SK-N-SH (cell line): ENCODE data around the gene C10orf120. TPM values are rescaled to one million over a fixed set of nuclear protein-coding genes. Genes with fewer than 3 reads are reported as not detected.

ENCODE experiments used
- CTCF ChIA-PET: fragments of 300-600, 350-600 bp; formaldehyde crosslinking; extraction: SDS; loops from one replicate; lab custom pipeline; 2021; lab: Yijun Ruan, JAX
- POLR2A ChIA-PET: fragments of 350-600 bp; sonication (Branson Sonifier 250); formaldehyde crosslinking; extraction: SDS; loops from one replicate; lab custom pipeline; 2020; ENCODE audit warnings: antibody characterized with exemption, inconsistent platforms; lab: Yijun Ruan, JAX
- DNase-seq: peaks from one replicate; pipeline ENCODE4 v3.0.0; 2012
- H2AFZ ChIP-seq: fragments of 200-600 bp; sonication (generic); 2 replicates; pipeline ENCODE4 v1.8.1; 2016; ENCODE audit warnings: antibody characterized with exemption, mild to moderate bottlenecking, low read depth
- H3F3A ChIP-seq: fragments of 200-600 bp; sonication (generic); replicated peaks from 2 replicates; pipeline ENCODE3; 2016; ENCODE audit warnings: antibody characterized with exemption, mild to moderate bottlenecking; ENCODE audit not compliant: insufficient read depth
- H3K27ac ChIP-seq, 2 experiments: fragments of 200-500 bp in 1 of 2; fragments of 200-600 bp in 1 of 2; sonication (Bioruptor generic) in 1 of 2; sonication (generic), shearing (Covaris generic) in 1 of 2; 2 replicates each; pipeline versions ENCODE4 v1.5.1 to v1.6.1; 2014 to 2016; ENCODE audit warnings: low read depth in 2 of 2, inconsistent platforms in 1 of 2, low read length in 1 of 2, mild to moderate bottlenecking in 1 of 2, mixed read lengths in 1 of 2
- H3K27me3 ChIP-seq: fragments of 200-600 bp; sonication (generic), shearing (Covaris generic); 2 replicates; pipeline ENCODE4 v1.6.1; 2016; ENCODE audit warnings: mixed run types; ENCODE audit not compliant: insufficient read depth
- H3K36me3 ChIP-seq, 2 experiments: fragments of 200-500 bp in 1 of 2; fragments of 200-600 bp in 1 of 2; sonication (Bioruptor generic) in 1 of 2; sonication (generic) in 1 of 2; replicated peaks in 1 of 2; 2 replicates each; pipeline versions ENCODE3 to v1.5.1; 2014 to 2016; ENCODE audit warnings: low read length in 1 of 2, mild to moderate bottlenecking in 1 of 2; ENCODE audit not compliant: insufficient read depth in 2 of 2, control insufficient read depth in 1 of 2
- H3K4me1 ChIP-seq, 2 experiments: fragments of 200-500 bp in 1 of 2; fragments of 200-600 bp in 1 of 2; sonication (Bioruptor generic) in 1 of 2; sonication (generic), shearing (Covaris generic) in 1 of 2; 2 replicates each; pipeline versions ENCODE4 v1.5.1 to v1.6.1; 2014 to 2016; ENCODE audit warnings: low read depth in 1 of 2, low read length in 1 of 2, mixed run types in 1 of 2; ENCODE audit not compliant: insufficient read depth in 2 of 2, control insufficient read depth in 1 of 2
- H3K4me2 ChIP-seq: fragments of 200-600 bp; sonication (generic), shearing (Covaris generic); 2 replicates; pipeline ENCODE4 v1.6.1; 2017; ENCODE audit warnings: mixed run types
- H3K4me3 ChIP-seq, 2 experiments: fragments of 200-500 bp in 1 of 2; fragments of 200-600 bp in 1 of 2; sonication (Bioruptor generic) in 1 of 2; sonication (generic), shearing (Covaris generic) in 1 of 2; 2 replicates each; pipeline versions ENCODE4 v1.5.1 to v1.8.1; 2014 to 2016; ENCODE audit warnings: low read depth in 2 of 2, inconsistent platforms in 1 of 2, low read length in 1 of 2, mild to moderate bottlenecking in 1 of 2, mixed read lengths in 1 of 2, moderate library complexity in 1 of 2
- H3K79me2 ChIP-seq: fragments of 200-600 bp; sonication (generic); 2 replicates; pipeline ENCODE4 v1.8.1; 2017; ENCODE audit warnings: mild to moderate bottlenecking; ENCODE audit not compliant: insufficient read depth
- H3K9ac ChIP-seq: fragments of 200-600 bp; sonication (generic); 2 replicates; pipeline ENCODE4 v1.6.1; 2017; ENCODE audit warnings: mixed run types
- H3K9me2 ChIP-seq: fragments of 200-600 bp; sonication (generic); 2 replicates; pipeline ENCODE4 v1.6.1; 2017; ENCODE audit warnings: mixed run types
- H3K9me3 ChIP-seq: fragments of 200-600 bp; sonication (generic); 2 replicates; pipeline ENCODE4 v1.6.1; 2017; ENCODE audit warnings: mixed run types, mild to moderate bottlenecking, moderate library complexity
- H4K20me1 ChIP-seq: fragments of 200-600 bp; sonication (generic); 2 replicates; pipeline ENCODE4 v1.6.1; 2017; ENCODE audit warnings: mild to moderate bottlenecking, mixed run types; ENCODE audit not compliant: insufficient read depth
- RAD21 ChIP-seq: IDR thresholded peaks from 2 replicates; pipeline ENCODE4 v1.6.1; 2012; ENCODE audit warnings: mild to moderate bottlenecking, low read length
- SMC3 ChIP-seq: IDR thresholded peaks from 2 replicates; pipeline ENCODE4 v1.6.1; 2012; ENCODE audit warnings: low read depth, low read length, improper control_type of control experiment
- YY1 ChIP-seq: IDR thresholded peaks from 2 replicates; pipeline ENCODE4 v1.4.0; 2012; ENCODE audit warnings: low read depth, mild to moderate bottlenecking
- WGBS: methylation state at CpG from one replicate; pipeline ENCODE4 v1.1.6; 2017; ENCODE audit warnings: low lambda C conversion rate; 5-methylcytosine and 5-hydroxymethylcytosine counted together
- polyA plus RNA-seq, 3 experiments: library from polyadenylated mRNA; depleted of rRNA; stranded (reverse); fragments of >200 nt; gene quantifications; 2 replicates each; pipeline ENCODE4 v1.2.3, GENCODE V29; 2012
- TF ChIP-seq, protein P1 (sequence below): fragments of 150-350 bp; IDR thresholded peaks from 2 replicates; pipeline ENCODE4 v1.6.1; 2016; ENCODE audit warnings: mild to moderate bottlenecking, low read depth, low read length
- TF ChIP-seq, protein P2 (sequence below): fragments of 200-600 bp; sonication (generic); IDR thresholded peaks from 2 replicates; pipeline ENCODE4 v1.6.1; 2017; ENCODE audit warnings: antibody characterized with exemption, mild to moderate bottlenecking, moderate library complexity

The C10orf120 gene
- polyA plus RNA-seq, 1 of the 3 experiments (the other 2 are of a cell fraction), result not detected

DNA sequence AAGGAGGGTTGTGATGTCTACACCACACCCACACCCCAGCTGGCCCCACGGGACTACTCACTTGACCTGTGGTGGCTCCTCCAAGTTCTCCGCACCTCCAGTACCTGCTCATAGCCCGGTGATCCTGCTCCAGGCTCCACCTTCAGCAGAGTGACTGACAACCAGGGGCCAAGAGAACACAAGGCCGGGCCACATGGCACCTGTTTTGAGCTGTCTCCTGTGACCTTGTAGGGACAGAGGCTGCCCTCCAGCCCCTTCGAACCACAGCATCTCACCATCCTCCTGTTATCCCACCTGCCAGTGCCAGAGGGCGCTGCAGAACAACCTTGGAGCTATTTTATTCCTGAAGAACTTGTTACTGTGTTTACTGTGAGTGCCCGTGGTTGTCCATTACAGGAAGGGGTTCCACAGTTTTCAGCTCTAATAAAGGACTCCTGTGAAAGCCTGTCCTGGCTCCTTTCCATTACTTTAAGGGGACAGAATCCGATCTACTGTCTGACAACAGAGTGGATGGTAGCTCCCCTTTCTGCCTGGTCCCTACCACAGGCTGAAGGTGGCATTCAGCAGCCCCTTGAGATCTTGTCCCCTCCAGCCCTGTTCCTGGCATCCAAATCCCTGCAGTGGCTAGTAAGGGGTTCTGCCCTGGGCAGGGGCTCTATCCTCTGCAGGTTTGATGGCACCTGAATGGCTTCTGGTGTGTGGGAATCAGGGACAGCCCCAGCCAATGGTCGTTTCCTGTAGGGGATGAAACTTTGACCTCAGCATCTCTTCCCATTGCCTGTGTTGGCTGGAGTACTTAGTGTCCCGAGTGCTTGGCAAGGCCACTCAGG is 50.8 kb downstream of the C10orf120 start:
- no peaks in the 10 kb centered on the region for H4K20me1 ChIP-seq
- no peaks in the 10 kb centered on the region for H3K27me3 ChIP-seq
- ChIA-PET CTCF (interaction anchor here (0.6 to 4.6 kb wide), 37 partner anchors 8 to 911 kb away, joined by 3 to 42 read pairs (median 4); partner anchors contain the start of genes C10orf120 and PSTK), POLR2A (no interaction called here)
- no peak overlapping the region for H2AFZ ChIP-seq
- 2% methylated on average over 8 of the region's 10 CpGs for WGBS
- no peaks in the 10 kb centered on the region for H3F3A ChIP-seq
- H3K9ac ChIP-seq, result no peak overlapping the region
- H3K36me3 ChIP-seq, result no peaks in the 10 kb centered on the region
- peak; percentile 70 for DNase-seq
- H3K4me1 ChIP-seq, result no peaks in the 10 kb centered on the region
- no peaks in the 10 kb centered on the region for H3K9me2 ChIP-seq
- peak; percentile 79 for TF ChIP-seq RAD21
- TF ChIP-seq, protein P1, sequence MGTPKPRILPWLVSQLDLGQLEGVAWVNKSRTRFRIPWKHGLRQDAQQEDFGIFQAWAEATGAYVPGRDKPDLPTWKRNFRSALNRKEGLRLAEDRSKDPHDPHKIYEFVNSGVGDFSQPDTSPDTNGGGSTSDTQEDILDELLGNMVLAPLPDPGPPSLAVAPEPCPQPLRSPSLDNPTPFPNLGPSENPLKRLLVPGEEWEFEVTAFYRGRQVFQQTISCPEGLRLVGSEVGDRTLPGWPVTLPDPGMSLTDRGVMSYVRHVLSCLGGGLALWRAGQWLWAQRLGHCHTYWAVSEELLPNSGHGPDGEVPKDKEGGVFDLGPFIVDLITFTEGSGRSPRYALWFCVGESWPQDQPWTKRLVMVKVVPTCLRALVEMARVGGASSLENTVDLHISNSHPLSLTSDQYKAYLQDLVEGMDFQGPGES, result no peak
- TF ChIP-seq YY1, result no peak
- TF ChIP-seq SMC3, result peak; percentile 72
- TF ChIP-seq, protein P2, sequence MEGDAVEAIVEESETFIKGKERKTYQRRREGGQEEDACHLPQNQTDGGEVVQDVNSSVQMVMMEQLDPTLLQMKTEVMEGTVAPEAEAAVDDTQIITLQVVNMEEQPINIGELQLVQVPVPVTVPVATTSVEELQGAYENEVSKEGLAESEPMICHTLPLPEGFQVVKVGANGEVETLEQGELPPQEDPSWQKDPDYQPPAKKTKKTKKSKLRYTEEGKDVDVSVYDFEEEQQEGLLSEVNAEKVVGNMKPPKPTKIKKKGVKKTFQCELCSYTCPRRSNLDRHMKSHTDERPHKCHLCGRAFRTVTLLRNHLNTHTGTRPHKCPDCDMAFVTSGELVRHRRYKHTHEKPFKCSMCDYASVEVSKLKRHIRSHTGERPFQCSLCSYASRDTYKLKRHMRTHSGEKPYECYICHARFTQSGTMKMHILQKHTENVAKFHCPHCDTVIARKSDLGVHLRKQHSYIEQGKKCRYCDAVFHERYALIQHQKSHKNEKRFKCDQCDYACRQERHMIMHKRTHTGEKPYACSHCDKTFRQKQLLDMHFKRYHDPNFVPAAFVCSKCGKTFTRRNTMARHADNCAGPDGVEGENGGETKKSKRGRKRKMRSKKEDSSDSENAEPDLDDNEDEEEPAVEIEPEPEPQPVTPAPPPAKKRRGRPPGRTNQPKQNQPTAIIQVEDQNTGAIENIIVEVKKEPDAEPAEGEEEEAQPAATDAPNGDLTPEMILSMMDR, result peak; percentile 67
- H3K4me3 ChIP-seq, result no peak overlapping the region; a peak in 1 of 4 replicates
- H3K9me3 ChIP-seq, result no peaks in the 10 kb centered on the region
- H3K79me2 ChIP-seq, result no peaks in the 10 kb centered on the region
- H3K4me2 ChIP-seq, result no peak overlapping the region; the same call in 1 of the 2 replicates
- no peak overlapping the region for H3K27ac ChIP-seq

Other genes with a start within 250 kb of the C10orf120 start
- gene ARMS2, start 245.2 kb downstream of the C10orf120 start, polyA plus RNA-seq (2012; rRNA removed), result not detected in 2 replicates
- gene HTRA1, start 238.3 kb downstream of the C10orf120 start, polyA plus RNA-seq (2012; rRNA removed), result 291 and 339 TPM in 2 replicates
- not detected in 2 replicates for gene DMBT1, start 139.1 kb downstream of the C10orf120 start, polyA plus RNA-seq (2012; rRNA removed)
- gene CUZD1, start 146.0 kb upstream of the C10orf120 start, polyA plus RNA-seq (2012; rRNA removed), result 0.89 and 1.5 TPM in 2 replicates
- gene FAM24B, start 179.7 kb upstream of the C10orf120 start, polyA plus RNA-seq (2012; rRNA removed), result 8.8 and 9.2 TPM in 2 replicates
- gene FAM24A, start 210.8 kb upstream of the C10orf120 start, polyA plus RNA-seq (2012; rRNA removed), result not detected in 2 replicates